Vagina (tissue), 2 donors: ENCODE results near the gene TRAT1.

Experiments
- POLR2A ChIP-seq, 2 donors: fragments of 450-650 bp; IDR thresholded peaks; one replicate each; pipeline ENCODE4 v1.6.1; 2017; ENCODE audit warnings: antibody characterized with exemption in 2 of 2, mild to moderate bottlenecking in 2 of 2, moderate library complexity in 2 of 2
- TF ChIP-seq, protein P1 (sequence below), 3 experiments: fragments of 450-650 bp in 2 of 3; fragments of 200-600 bp in 1 of 3; sonication (generic) in 1 of 3; IDR thresholded peaks; one replicate each; pipeline ENCODE4 v1.5.1; 2017 to 2019; ENCODE audit warnings: antibody characterized with exemption in 3 of 3, mild to moderate bottlenecking in 2 of 3, moderate library complexity in 2 of 3

DNA sequence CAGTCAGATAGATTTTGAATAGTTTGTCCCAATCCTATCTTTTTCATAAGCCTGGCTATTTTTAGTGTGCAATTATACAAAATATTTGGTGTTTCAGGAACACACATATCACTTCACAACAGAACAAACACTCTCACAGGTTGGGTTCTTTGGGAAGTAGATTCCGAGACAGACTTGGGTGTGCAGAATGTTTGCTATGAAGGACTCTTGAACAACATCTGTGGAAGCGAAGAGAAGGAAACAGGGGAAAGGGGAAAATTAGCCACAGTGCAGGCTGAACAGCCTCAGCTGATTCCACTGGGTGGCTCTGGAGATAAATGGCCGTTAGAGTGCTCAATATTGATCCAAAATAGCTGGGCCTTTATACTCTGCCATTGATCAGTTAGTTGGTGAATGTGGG, 69.2 kb downstream of the TRAT1 start:
- TF ChIP-seq, protein P1, sequence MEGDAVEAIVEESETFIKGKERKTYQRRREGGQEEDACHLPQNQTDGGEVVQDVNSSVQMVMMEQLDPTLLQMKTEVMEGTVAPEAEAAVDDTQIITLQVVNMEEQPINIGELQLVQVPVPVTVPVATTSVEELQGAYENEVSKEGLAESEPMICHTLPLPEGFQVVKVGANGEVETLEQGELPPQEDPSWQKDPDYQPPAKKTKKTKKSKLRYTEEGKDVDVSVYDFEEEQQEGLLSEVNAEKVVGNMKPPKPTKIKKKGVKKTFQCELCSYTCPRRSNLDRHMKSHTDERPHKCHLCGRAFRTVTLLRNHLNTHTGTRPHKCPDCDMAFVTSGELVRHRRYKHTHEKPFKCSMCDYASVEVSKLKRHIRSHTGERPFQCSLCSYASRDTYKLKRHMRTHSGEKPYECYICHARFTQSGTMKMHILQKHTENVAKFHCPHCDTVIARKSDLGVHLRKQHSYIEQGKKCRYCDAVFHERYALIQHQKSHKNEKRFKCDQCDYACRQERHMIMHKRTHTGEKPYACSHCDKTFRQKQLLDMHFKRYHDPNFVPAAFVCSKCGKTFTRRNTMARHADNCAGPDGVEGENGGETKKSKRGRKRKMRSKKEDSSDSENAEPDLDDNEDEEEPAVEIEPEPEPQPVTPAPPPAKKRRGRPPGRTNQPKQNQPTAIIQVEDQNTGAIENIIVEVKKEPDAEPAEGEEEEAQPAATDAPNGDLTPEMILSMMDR (IDR thresholded peaks at IDR 0.05), result no peak
- no peak for TF ChIP-seq POLR2A (IDR thresholded peaks at IDR 0.05)
